Measurements from ENCODE around the gene JAKMIP1. TPM values are rescaled to one million over a fixed set of nuclear protein-coding genes. Genes with fewer than 3 reads are reported as not detected.

The JAKMIP1 gene
- total RNA-seq, 1 experiment from 2014 or later: not detected

DNA sequence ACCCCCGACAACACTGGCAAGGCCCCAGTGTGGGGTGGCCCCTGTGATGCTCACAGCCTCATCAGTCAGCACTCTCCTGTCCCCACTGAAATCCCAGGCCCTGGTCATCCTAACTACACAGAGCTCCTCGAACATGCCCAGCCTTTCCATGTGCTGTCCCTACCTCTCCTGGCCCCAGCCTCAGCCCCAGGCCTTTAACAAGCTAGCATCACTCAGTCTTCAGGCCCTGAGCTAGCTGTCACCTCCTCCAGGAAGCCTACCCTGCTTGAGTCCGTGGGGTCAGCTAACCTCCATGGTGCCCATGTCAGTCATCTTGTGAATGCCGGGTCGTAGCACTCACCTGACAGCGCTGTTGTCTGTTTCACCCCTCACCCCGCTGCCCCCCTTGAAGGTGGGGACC, 156.5 kb downstream of the JAKMIP1 start:
- no peak overlapping the region for H3K27ac ChIP-seq (ENCODE audit: low read length)
- peaks cover 3% of the 10 kb centered on the region for H3K27me3 ChIP-seq (ENCODE audit: control insufficient read depth, insufficient read depth, low read length)
- ChIA-PET CTCF (interaction anchor here (0.6 kb wide), 1 partner anchor 85 kb away, joined by 4 read pairs; no protein-coding TSS in a partner anchor), POLR2A (no interaction called here)
- H3K36me3 ChIP-seq (ENCODE audit: control insufficient read depth, insufficient read depth, low read length): no peaks in the 10 kb centered on the region
- no TSS peak for BruUV-seq (replicated peaks)
- in situ Hi-C loops (cut with HindIII; ENCODE audit: low pct_unique_long_range_greater_than_20kb, low sequenced_read_pairs): no loop called here
- H3K9me3 ChIP-seq (ENCODE audit: control insufficient read depth, insufficient read depth, low read depth, low read length): no peaks in the 10 kb centered on the region
- no peaks in the 10 kb centered on the region for H3K4me1 ChIP-seq (ENCODE audit: control insufficient read depth, insufficient read depth, low read length)
- no peak overlapping the region for H3K4me3 ChIP-seq (ENCODE audit: low read depth in 2 of 2, low read length in 2 of 2)
- no peak for TF ChIP-seq TCF7L2 (IDR thresholded peaks at IDR 0.05; ENCODE audit: low read depth, low read length)
- TF ChIP-seq, protein P1, sequence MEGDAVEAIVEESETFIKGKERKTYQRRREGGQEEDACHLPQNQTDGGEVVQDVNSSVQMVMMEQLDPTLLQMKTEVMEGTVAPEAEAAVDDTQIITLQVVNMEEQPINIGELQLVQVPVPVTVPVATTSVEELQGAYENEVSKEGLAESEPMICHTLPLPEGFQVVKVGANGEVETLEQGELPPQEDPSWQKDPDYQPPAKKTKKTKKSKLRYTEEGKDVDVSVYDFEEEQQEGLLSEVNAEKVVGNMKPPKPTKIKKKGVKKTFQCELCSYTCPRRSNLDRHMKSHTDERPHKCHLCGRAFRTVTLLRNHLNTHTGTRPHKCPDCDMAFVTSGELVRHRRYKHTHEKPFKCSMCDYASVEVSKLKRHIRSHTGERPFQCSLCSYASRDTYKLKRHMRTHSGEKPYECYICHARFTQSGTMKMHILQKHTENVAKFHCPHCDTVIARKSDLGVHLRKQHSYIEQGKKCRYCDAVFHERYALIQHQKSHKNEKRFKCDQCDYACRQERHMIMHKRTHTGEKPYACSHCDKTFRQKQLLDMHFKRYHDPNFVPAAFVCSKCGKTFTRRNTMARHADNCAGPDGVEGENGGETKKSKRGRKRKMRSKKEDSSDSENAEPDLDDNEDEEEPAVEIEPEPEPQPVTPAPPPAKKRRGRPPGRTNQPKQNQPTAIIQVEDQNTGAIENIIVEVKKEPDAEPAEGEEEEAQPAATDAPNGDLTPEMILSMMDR (IDR thresholded peaks at IDR 0.05): no peak
- TF ChIP-seq POLR2AphosphoS5 (IDR thresholded peaks at IDR 0.05; ENCODE audit: low read depth, low read length): no peak
- TF ChIP-seq SIN3A (IDR thresholded peaks at IDR 0.05; ENCODE audit: borderline replicate concordance, insufficient read depth, low read depth, low read length): no peak
- TF ChIP-seq, protein P2, sequence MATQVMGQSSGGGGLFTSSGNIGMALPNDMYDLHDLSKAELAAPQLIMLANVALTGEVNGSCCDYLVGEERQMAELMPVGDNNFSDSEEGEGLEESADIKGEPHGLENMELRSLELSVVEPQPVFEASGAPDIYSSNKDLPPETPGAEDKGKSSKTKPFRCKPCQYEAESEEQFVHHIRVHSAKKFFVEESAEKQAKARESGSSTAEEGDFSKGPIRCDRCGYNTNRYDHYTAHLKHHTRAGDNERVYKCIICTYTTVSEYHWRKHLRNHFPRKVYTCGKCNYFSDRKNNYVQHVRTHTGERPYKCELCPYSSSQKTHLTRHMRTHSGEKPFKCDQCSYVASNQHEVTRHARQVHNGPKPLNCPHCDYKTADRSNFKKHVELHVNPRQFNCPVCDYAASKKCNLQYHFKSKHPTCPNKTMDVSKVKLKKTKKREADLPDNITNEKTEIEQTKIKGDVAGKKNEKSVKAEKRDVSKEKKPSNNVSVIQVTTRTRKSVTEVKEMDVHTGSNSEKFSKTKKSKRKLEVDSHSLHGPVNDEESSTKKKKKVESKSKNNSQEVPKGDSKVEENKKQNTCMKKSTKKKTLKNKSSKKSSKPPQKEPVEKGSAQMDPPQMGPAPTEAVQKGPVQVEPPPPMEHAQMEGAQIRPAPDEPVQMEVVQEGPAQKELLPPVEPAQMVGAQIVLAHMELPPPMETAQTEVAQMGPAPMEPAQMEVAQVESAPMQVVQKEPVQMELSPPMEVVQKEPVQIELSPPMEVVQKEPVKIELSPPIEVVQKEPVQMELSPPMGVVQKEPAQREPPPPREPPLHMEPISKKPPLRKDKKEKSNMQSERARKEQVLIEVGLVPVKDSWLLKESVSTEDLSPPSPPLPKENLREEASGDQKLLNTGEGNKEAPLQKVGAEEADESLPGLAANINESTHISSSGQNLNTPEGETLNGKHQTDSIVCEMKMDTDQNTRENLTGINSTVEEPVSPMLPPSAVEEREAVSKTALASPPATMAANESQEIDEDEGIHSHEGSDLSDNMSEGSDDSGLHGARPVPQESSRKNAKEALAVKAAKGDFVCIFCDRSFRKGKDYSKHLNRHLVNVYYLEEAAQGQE (IDR thresholded peaks at IDR 0.05; ENCODE audit: insufficient read depth in 1 of 2, low read depth in 2 of 2, low read length in 1 of 2): no peak
- intact Hi-C loops (cut with micrococcal nuclease; ENCODE audit: unreplicated experiment): no loop called here
- ATAC-seq: no peak
- no peak for DNase-seq (ENCODE audit: low read depth, low spot score)

DNA sequence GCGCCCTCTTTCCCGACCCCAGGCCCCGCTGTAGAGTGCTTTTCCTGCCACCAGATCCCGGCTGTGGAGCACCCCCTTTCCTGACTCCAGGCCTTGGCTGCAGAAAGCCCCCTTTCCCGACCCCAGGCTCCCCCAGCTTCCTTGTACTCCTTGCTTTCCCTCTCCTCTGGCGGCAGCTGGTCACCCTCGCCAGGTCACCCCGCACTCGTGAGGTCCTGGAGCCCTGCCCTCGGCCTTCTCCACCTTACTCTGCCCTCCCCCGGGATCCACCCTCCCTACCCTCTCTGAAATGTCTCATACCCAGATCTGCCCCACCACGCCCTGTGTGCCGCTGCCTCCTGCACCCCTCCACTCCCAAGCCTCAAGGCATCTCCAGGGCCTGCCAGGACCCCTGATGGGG, 157.2 kb downstream of the JAKMIP1 start:
- ATAC-seq (no peak), DNase-seq (ENCODE audit: low read depth, low spot score) (no peak)
- TF ChIP-seq, protein P1 (IDR thresholded peaks at IDR 0.05): no peak
- TF ChIP-seq, protein P2 (IDR thresholded peaks at IDR 0.05; ENCODE audit: insufficient read depth in 1 of 2, low read depth in 2 of 2, low read length in 1 of 2): no peak
- no peak for TF ChIP-seq POLR2AphosphoS5 (IDR thresholded peaks at IDR 0.05; ENCODE audit: low read depth, low read length)
- TF ChIP-seq TCF7L2 (IDR thresholded peaks at IDR 0.05; ENCODE audit: low read depth, low read length): no peak
- no peak for TF ChIP-seq SIN3A (IDR thresholded peaks at IDR 0.05; ENCODE audit: borderline replicate concordance, insufficient read depth, low read depth, low read length)
- ChIA-PET POLR2A (no interaction called here), CTCF (interaction anchor here (0.6 kb wide), 1 partner anchor 86 kb away, joined by 4 read pairs; no protein-coding TSS in a partner anchor)
- Histone ChIP-seq H3K27ac (ENCODE audit: low read length) (no peak overlapping the region), H3K4me1 (ENCODE audit: control insufficient read depth, insufficient read depth, low read length) (no peaks in the 10 kb centered on the region), H3K9me3 (ENCODE audit: control insufficient read depth, insufficient read depth, low read depth, low read length) (no peaks in the 10 kb centered on the region), H3K36me3 (ENCODE audit: control insufficient read depth, insufficient read depth, low read length) (no peaks in the 10 kb centered on the region), H3K4me3 (ENCODE audit: low read depth in 2 of 2, low read length in 2 of 2) (no peak overlapping the region), H3K27me3 (ENCODE audit: control insufficient read depth, insufficient read depth, low read length) (peaks cover 3% of the 10 kb centered on the region)
- intact Hi-C loops (cut with micrococcal nuclease; ENCODE audit: unreplicated experiment): no loop called here
- in situ Hi-C loops (cut with HindIII; ENCODE audit: low pct_unique_long_range_greater_than_20kb, low sequenced_read_pairs): no loop called here
- no TSS peak for BruUV-seq (replicated peaks)
